H9 (cell line): ENCODE data around the gene CCDC157. TPM values are rescaled to one million over a fixed set of nuclear protein-coding genes. Genes with fewer than 3 reads are reported as not detected.

Experiments
- DNase-seq: peaks from one replicate; pipeline ENCODE4 v3.0.0-alpha.2; 2017
- H2AFZ ChIP-seq: one replicate; pipeline ENCODE4 v1.6.1; 2013; ENCODE audit warnings: mild to moderate bottlenecking, low read length, control low read depth, moderate library complexity
- H2AK5ac ChIP-seq: 2 replicates; pipeline ENCODE4 v1.6.1; 2013; ENCODE audit warnings: low read length, control low read depth, mixed read lengths; ENCODE audit not compliant: insufficient read length
- H2BK120ac ChIP-seq: one replicate; pipeline ENCODE4 v1.6.1; 2013; ENCODE audit warnings: low read depth, mild to moderate bottlenecking, low read length, control low read depth, inconsistent platforms; ENCODE audit not compliant: poor library complexity, severe bottlenecking
- H2BK12ac ChIP-seq: 2 replicates; pipeline ENCODE4 v1.6.1; 2013; ENCODE audit warnings: low read length, control low read depth, mixed read lengths, low read depth; ENCODE audit not compliant: insufficient read length
- H2BK15ac ChIP-seq: 2 replicates; pipeline ENCODE4 v1.6.1; 2013; ENCODE audit warnings: low read depth, low read length, control low read depth
- H2BK20ac ChIP-seq: one replicate; pipeline ENCODE4 v1.6.1; 2013; ENCODE audit warnings: low read depth, mild to moderate bottlenecking, low read length, control low read depth, inconsistent platforms; ENCODE audit not compliant: poor library complexity, severe bottlenecking
- H2BK5ac ChIP-seq: 2 replicates; pipeline ENCODE4 v1.6.1; 2013; ENCODE audit warnings: low read length, control low read depth, mixed read lengths; ENCODE audit not compliant: insufficient read length
- H3K14ac ChIP-seq: 2 replicates; pipeline ENCODE4 v1.6.1; 2013; ENCODE audit warnings: low read length, control low read depth; ENCODE audit not compliant: insufficient read depth
- H3K18ac ChIP-seq: 2 replicates; pipeline ENCODE4 v1.6.1; 2013; ENCODE audit warnings: low read depth, mild to moderate bottlenecking, mixed read lengths, low read length, control low read depth; ENCODE audit not compliant: insufficient read length
- H3K23ac ChIP-seq: 2 replicates; pipeline ENCODE4 v1.6.1; 2013; ENCODE audit warnings: low read length, control low read depth, mixed read lengths, low read depth; ENCODE audit not compliant: insufficient read length
- H3K23me2 ChIP-seq: 2 replicates; pipeline ENCODE4 v1.6.1; 2013; ENCODE audit warnings: low read depth, mild to moderate bottlenecking, mixed read lengths, low read length, control low read depth; ENCODE audit not compliant: insufficient read length, poor library complexity, severe bottlenecking
- H3K27ac ChIP-seq: 2 replicates; pipeline ENCODE4 v1.5.1; 2013; ENCODE audit warnings: low read length, control low read depth, mixed read lengths, low read depth; ENCODE audit not compliant: insufficient read length
- H3K27me3 ChIP-seq: 2 replicates; pipeline ENCODE4 v1.6.1; 2013; ENCODE audit warnings: low read length, control low read depth, inconsistent platforms; ENCODE audit not compliant: insufficient read depth
- H3K4ac ChIP-seq: 2 replicates; pipeline ENCODE4 v1.6.1; 2013; ENCODE audit warnings: low read depth, mild to moderate bottlenecking, control low read depth, inconsistent platforms, low read length, moderate library complexity
- H3K4me1 ChIP-seq: 2 replicates; pipeline ENCODE4 v1.6.1; 2013; ENCODE audit warnings: low read length, control low read depth, inconsistent platforms; ENCODE audit not compliant: insufficient read depth
- H3K4me2 ChIP-seq: 2 replicates; pipeline ENCODE4 v1.6.1; 2013; ENCODE audit warnings: low read length, control low read depth, mixed read lengths; ENCODE audit not compliant: insufficient read length, insufficient read depth
- H3K56ac ChIP-seq: 2 replicates; pipeline ENCODE4 v1.6.1; 2013; ENCODE audit warnings: low read depth, mild to moderate bottlenecking, mixed read lengths, low read length, control low read depth; ENCODE audit not compliant: insufficient read length
- H3K79me1 ChIP-seq: 2 replicates; pipeline ENCODE4 v1.6.1; 2013; ENCODE audit warnings: low read depth, mild to moderate bottlenecking, moderate library complexity, low read length, control low read depth, inconsistent platforms; ENCODE audit not compliant: insufficient read depth, poor library complexity, severe bottlenecking
- H3K79me2 ChIP-seq: 2 replicates; pipeline ENCODE4 v1.6.1; 2013; ENCODE audit warnings: low read length, control low read depth, inconsistent platforms; ENCODE audit not compliant: insufficient read depth
- H3K9ac ChIP-seq: 2 replicates; pipeline ENCODE4 v1.6.1; 2013; ENCODE audit warnings: low read length, control low read depth, mixed read lengths; ENCODE audit not compliant: insufficient read length; ENCODE audit errors: extremely low read depth
- H3K9me3 ChIP-seq: one replicate; pipeline ENCODE4 v1.6.1; 2013; ENCODE audit warnings: low read depth, low read length, inconsistent platforms; ENCODE audit not compliant: control insufficient read depth
- H3T11ph ChIP-seq: one replicate; pipeline ENCODE4 v1.6.1; 2013; ENCODE audit warnings: mild to moderate bottlenecking, low read length, control low read depth, inconsistent platforms
- H4K20me1 ChIP-seq: one replicate; pipeline ENCODE4 v1.6.1; 2013; ENCODE audit not compliant: control insufficient read depth, insufficient read length, insufficient read depth
- H4K5ac ChIP-seq: 2 replicates; pipeline ENCODE4 v1.6.1; 2013; ENCODE audit warnings: low read depth, mild to moderate bottlenecking, mixed read lengths, low read length, control low read depth; ENCODE audit not compliant: insufficient read length
- H4K8ac ChIP-seq: replicated peaks from 2 replicates; pipeline ENCODE4 v1.6.1; 2013; ENCODE audit warnings: low read length, control low read depth, mixed read lengths, low read depth; ENCODE audit not compliant: insufficient read length
- H4K91ac ChIP-seq: 2 replicates; pipeline ENCODE4 v1.6.1; 2013; ENCODE audit warnings: low read depth, mild to moderate bottlenecking, moderate library complexity, mixed read lengths, low read length, control low read depth; ENCODE audit not compliant: insufficient read length
- H3K27ac Mint-ChIP-seq, 3 experiments: 2 replicates in 2 of 3; 3 replicates in 1 of 3; pipeline ENCODE4 v1.8.0; 2020 to 2021; ENCODE audit warnings: mixed read lengths in 3 of 3, mild to moderate bottlenecking in 1 of 3, moderate library complexity in 1 of 3
- H3K27me3 Mint-ChIP-seq: 2 replicates; pipeline ENCODE4 v1.8.0; 2021; ENCODE audit warnings: low read depth, mild to moderate bottlenecking, moderate library complexity, mixed read lengths
- H3K36me3 Mint-ChIP-seq, 3 experiments: 2 replicates in 2 of 3; 3 replicates in 1 of 3; pipeline ENCODE4 v1.8.0; 2020 to 2021; ENCODE audit warnings: low read depth in 3 of 3, mixed read lengths in 3 of 3; ENCODE audit not compliant: insufficient read depth in 1 of 3
- H3K4me1 Mint-ChIP-seq, 2 experiments: 2 replicates each; pipeline ENCODE4 v1.8.0; 2020; ENCODE audit warnings: mixed read lengths in 2 of 2
- H3K4me3 Mint-ChIP-seq, 2 experiments: 2 replicates in 1 of 2; 3 replicates in 1 of 2; pipeline ENCODE4 v1.8.0; 2020 to 2021; ENCODE audit warnings: mild to moderate bottlenecking in 2 of 2, mixed read lengths in 2 of 2, moderate library complexity in 1 of 2
- H3K9me3 Mint-ChIP-seq, 2 experiments: 2 replicates in 1 of 2; 3 replicates in 1 of 2; pipeline ENCODE4 v1.8.0; 2020; ENCODE audit warnings: mild to moderate bottlenecking in 2 of 2, mixed read lengths in 2 of 2, moderate library complexity in 1 of 2
- CTCF ChIP-seq: fragments of 200-600 bp; sonication (generic); conservative IDR thresholded peaks from 3 replicates; pipeline ENCODE4 v1.8.0; 2021; ENCODE audit warnings: antibody characterized with exemption, mild to moderate bottlenecking
- WGBS: extraction: QIAGEN DNeasy Blood & Tissue Kit; methylation state at CpG from one replicate; pipeline ENCODE4 v1.1.7; 2013; ENCODE audit warnings: missing lambda C conversion rate, low lambda C conversion rate, mixed read lengths; ENCODE audit not compliant: insufficient read length; ENCODE audit errors: extremely low coverage; 5-methylcytosine and 5-hydroxymethylcytosine counted together
- total RNA-seq: library from RNA; stranded (reverse); gene quantifications from 2 replicates; pipeline ENCODE4 v1.2.1, GENCODE V29; 2021

The CCDC157 gene
- total RNA-seq, 1 experiment from 2014 or later = 4.3 TPM

- H3K4me2 ChIP-seq = no peak overlapping the region
- H3K18ac ChIP-seq = no peak overlapping the region
- no peaks in the 10 kb centered on the region for H3K36me3 Mint-ChIP-seq
- no peaks in the 10 kb centered on the region for H3K79me1 ChIP-seq
- no peak overlapping the region for H2AK5ac ChIP-seq
- no peak overlapping the region for H3T11ph ChIP-seq
- no peak for DNase-seq
- no peaks in the 10 kb centered on the region for H3K27me3 Mint-ChIP-seq
- no peak overlapping the region for H2BK12ac ChIP-seq
- H3K79me2 ChIP-seq = no peaks in the 10 kb centered on the region
- H3K4ac ChIP-seq = no peak overlapping the region
- H3K9me3 Mint-ChIP-seq = no peaks in the 10 kb centered on the region; a peak in 1 of 5 replicates
- no peak overlapping the region for H3K9ac ChIP-seq
- no peaks in the 10 kb centered on the region for H3K27me3 ChIP-seq
- H4K20me1 ChIP-seq = no peaks in the 10 kb centered on the region
- H4K5ac ChIP-seq = no peak overlapping the region
- no peak overlapping the region for H2AFZ ChIP-seq
- no peak overlapping the region for H3K27ac Mint-ChIP-seq
- TF ChIP-seq CTCF = no peak
- H3K56ac ChIP-seq = no peak overlapping the region
- H3K23ac ChIP-seq = no peak overlapping the region
- no peaks in the 10 kb centered on the region for H3K9me3 ChIP-seq
- no peak overlapping the region for H2BK20ac ChIP-seq
- no peak overlapping the region for H3K27ac ChIP-seq
- no peak overlapping the region for H4K91ac ChIP-seq
- H2BK120ac ChIP-seq = no peak overlapping the region
- no peaks in the 10 kb centered on the region; the same call in 1 of the 2 replicates for H3K4me1 ChIP-seq
- no peak overlapping the region for H2BK5ac ChIP-seq
- H3K14ac ChIP-seq = no peak overlapping the region
- no peak overlapping the region for H4K8ac ChIP-seq
- H3K23me2 ChIP-seq = no peaks in the 10 kb centered on the region
- peaks cover 11 to 13% of the 10 kb centered on the region in 2 experiments for H3K4me1 Mint-ChIP-seq
- no peak overlapping the region for H3K4me3 Mint-ChIP-seq
- H2BK15ac ChIP-seq = no peak overlapping the region
- no CpG with 5 or more reads among the region's 8 CpGs for WGBS
These were observed 43.1 kb upstream of the CCDC157 start for GRCh38 chr22:30313527-30314363.
